GM12878 (cell line): ENCODE data around the gene DPEP1. TPM values are rescaled to one million over a fixed set of nuclear protein-coding genes. Genes with fewer than 3 reads are reported as not detected.

Experiments
- ATAC-seq: fragments of 200-7000 bp; cut with Tn5 transposase; 3 replicates; pipeline ENCODE4 v1.9.1; 2020; ENCODE audit warnings: mild to moderate bottlenecking, moderate library complexity
- BruUV-seq: library from RNA; stranded (reverse); fragments of 400-500 nt; replicated peaks from 2 replicates; lab custom pipeline; 2021; lab: Mats Ljungman, UMichigan
- CTCF ChIA-PET: fragments of 300-600 bp; sonication (Branson Sonifier 250); formaldehyde crosslinking; extraction: SDS; loops from one replicate; lab custom pipeline; 2021; ENCODE audit warnings: inconsistent platforms; lab: Yijun Ruan, JAX
- POLR2A ChIA-PET: fragments of 350-600 bp; formaldehyde crosslinking; extraction: SDS; loops from one replicate; lab custom pipeline; 2021; ENCODE audit warnings: inconsistent platforms; lab: Charles Lee
- RAD21 ChIA-PET: fragments of 300-600 bp; sonication (Branson Sonifier 250); formaldehyde crosslinking; loops from one replicate; lab custom pipeline; 2023; ENCODE audit warnings: antibody characterized with exemption; ENCODE audit not compliant: unreplicated experiment; lab: Charles Lee
- SMC1A ChIA-PET: fragments of 300-600 bp; sonication (Branson Sonifier 250); formaldehyde crosslinking; loops from one replicate; lab custom pipeline; 2023; ENCODE audit not compliant: unreplicated experiment, uncharacterized antibody; lab: Charles Lee
- DNase-seq: peaks from one replicate; pipeline ENCODE4 v3.0.0-alpha.2; 2011; ENCODE audit warnings: low read depth, low spot score
- FAIRE-seq: peaks from 3 replicates; lab custom pipeline; 2011; peaks lifted over from hg19 to GRCh38; lab: Jason Lieb, UNC
- H2AFZ ChIP-seq: 2 replicates; pipeline ENCODE4 v1.6.0; 2011; ENCODE audit warnings: low read depth, low read length, control low read depth; ENCODE audit not compliant: control insufficient read depth
- H3K27ac ChIP-seq: 2 replicates; pipeline ENCODE4 v1.5.1; 2011; ENCODE audit warnings: control low read depth; ENCODE audit not compliant: control insufficient read depth, insufficient read depth
- H3K27me3 ChIP-seq, 2 experiments: replicated peaks in 1 of 2; 2 replicates each; pipeline versions ENCODE4 v1.6.0 to v1.6.1; 2011; ENCODE audit warnings: low read length in 1 of 2; ENCODE audit not compliant: control insufficient read depth in 2 of 2, insufficient read depth in 2 of 2
- H3K36me3 ChIP-seq, 2 experiments: 2 replicates each; pipeline ENCODE4 v1.5.1; 2011; ENCODE audit warnings: low read length in 1 of 2; ENCODE audit not compliant: control insufficient read depth in 2 of 2, insufficient read depth in 2 of 2
- H3K4me1 ChIP-seq: 2 replicates; pipeline ENCODE4 v1.6.1; 2011; ENCODE audit warnings: mild to moderate bottlenecking, low read length, moderate library complexity, mixed read lengths; ENCODE audit not compliant: control insufficient read depth, insufficient read depth
- H3K4me2 ChIP-seq: 2 replicates; pipeline ENCODE4 v1.6.0; 2011; ENCODE audit warnings: control low read depth; ENCODE audit not compliant: control insufficient read depth, insufficient read depth
- H3K4me3 ChIP-seq: fragments of 200-600 bp; sonication (generic); 2 replicates; pipeline ENCODE4 v1.5.1; 2016
- H3K79me2 ChIP-seq: 2 replicates; pipeline ENCODE4 v1.6.0; 2011; ENCODE audit warnings: low read length; ENCODE audit not compliant: control insufficient read depth, insufficient read depth
- H3K9ac ChIP-seq: 2 replicates; pipeline ENCODE4 v1.8.0; 2011; ENCODE audit warnings: low read length, control low read depth, mixed read lengths; ENCODE audit not compliant: control insufficient read depth, insufficient read depth
- H3K9me3 ChIP-seq: replicated peaks from 3 replicates; pipeline ENCODE4 v1.5.1; 2011; ENCODE audit warnings: mild to moderate bottlenecking, low read length; ENCODE audit not compliant: control insufficient read depth, insufficient read depth
- H4K20me1 ChIP-seq: 2 replicates; pipeline ENCODE4 v1.6.0; 2011; ENCODE audit not compliant: control insufficient read depth, insufficient read depth
- BRCA1 ChIP-seq: IDR thresholded peaks from 2 replicates; pipeline ENCODE4 v1.6.1; 2011; ENCODE audit warnings: low read depth, low read length, improper control_type of control experiment
- CHD2 ChIP-seq: IDR thresholded peaks from 2 replicates; pipeline ENCODE4 v1.6.1; 2011; ENCODE audit warnings: low read depth, low read length, improper control_type of control experiment, borderline replicate concordance
- CREB1 ChIP-seq: IDR thresholded peaks from 2 replicates; pipeline ENCODE4 v1.6.1; 2012; ENCODE audit warnings: low read depth, mild to moderate bottlenecking, inconsistent platforms
- ETV6 ChIP-seq, 2 experiments: fragments of 450-650 bp in 1 of 2; IDR thresholded peaks in 1 of 2; conservative IDR thresholded peaks in 1 of 2; 2 replicates each; pipeline ENCODE4 v1.6.1; 2014; ENCODE audit warnings: antibody characterized with exemption in 1 of 2, borderline replicate concordance in 1 of 2, low read depth in 1 of 2, mild to moderate bottlenecking in 1 of 2, moderate library complexity in 1 of 2
- HSF1 ChIP-seq: fragments of 150-350 bp; IDR thresholded peaks from 2 replicates; pipeline ENCODE4 v1.6.1; 2014; ENCODE audit warnings: mild to moderate bottlenecking, low read depth, low read length
- IKZF2 ChIP-seq, 2 experiments: fragments of 450-650 bp; IDR thresholded peaks; 2 replicates each; pipeline ENCODE4 v1.6.1; 2017; ENCODE audit warnings: mild to moderate bottlenecking in 2 of 2, moderate library complexity in 2 of 2
- LARP7 ChIP-seq: fragments of 450-650 bp; IDR thresholded peaks from 2 replicates; pipeline ENCODE4 v1.6.1; 2017; ENCODE audit warnings: mild to moderate bottlenecking
- MEF2B ChIP-seq: fragments of 450-650 bp; IDR thresholded peaks from 2 replicates; pipeline ENCODE4 v1.6.1; 2018; ENCODE audit warnings: mild to moderate bottlenecking, moderate library complexity; ENCODE audit not compliant: partially characterized antibody, poor library complexity, severe bottlenecking
- POU2F2 ChIP-seq: IDR thresholded peaks from 3 replicates; pipeline ENCODE4 v1.6.1; 2011; ENCODE audit warnings: low read depth, mild to moderate bottlenecking, low read length, borderline replicate concordance
- RFX5 ChIP-seq: IDR thresholded peaks from 2 replicates; pipeline ENCODE4 v1.6.1; 2011; ENCODE audit warnings: low read depth, low read length, improper control_type of control experiment
- SPI1 ChIP-seq: IDR thresholded peaks from 2 replicates; pipeline ENCODE4 v1.6.1; 2011; ENCODE audit warnings: low read depth, mild to moderate bottlenecking, low read length, moderate library complexity, borderline replicate concordance; ENCODE audit not compliant: insufficient read depth
- SUPT20H ChIP-seq: IDR thresholded peaks from 2 replicates; pipeline ENCODE4 v1.6.1; 2011; ENCODE audit warnings: low read depth, mild to moderate bottlenecking, low read length, moderate library complexity, borderline replicate concordance; ENCODE audit not compliant: control insufficient read depth
- TBL1XR1 ChIP-seq: IDR thresholded peaks from 2 replicates; pipeline ENCODE4 v1.6.1; 2012; ENCODE audit warnings: low read depth, low read length, improper control_type of control experiment
- USF1 ChIP-seq: IDR thresholded peaks from 2 replicates; pipeline ENCODE4 v1.6.1; 2011; ENCODE audit warnings: borderline replicate concordance, low read depth, mild to moderate bottlenecking, moderate library complexity, mixed read lengths, low read length; ENCODE audit not compliant: insufficient read depth; ENCODE audit errors: extremely low read length
- ZNF687 ChIP-seq: fragments of 450-650 bp; IDR thresholded peaks from 2 replicates; pipeline ENCODE4 v1.6.1; 2017; ENCODE audit warnings: mild to moderate bottlenecking, moderate library complexity
- WGBS: methylation state at CpG from one replicate; pipeline ENCODE4 v1.1.6; 2016; ENCODE audit warnings: low lambda C conversion rate; ENCODE audit not compliant: insufficient replicate concordance, insufficient coverage; ENCODE audit errors: missing lambda C conversion rate; 5-methylcytosine and 5-hydroxymethylcytosine counted together
- in situ Hi-C: fragments of 300-500 bp; cut with MboI; formaldehyde crosslinking; loops from 9 replicates; pipeline ENCODE4 v1.14.3; 2018; ENCODE audit warnings: mixed read lengths
- intact Hi-C: fragments of 100-400 bp; cut with micrococcal nuclease; formaldehyde crosslinking; loops from one replicate; pipeline ENCODE4 v1.14.2; 2022; ENCODE audit not compliant: unreplicated experiment
- polyA plus RNA-seq, 11 experiments: library from polyadenylated mRNA; depleted of rRNA in 4 of 11; unstranded in 6 of 11; stranded (reverse) in 5 of 11; fragments of >200 nt; fragmentation: Nextera tagmentation in 4 of 11; fragmentation: Illumina TruSeq in 1 of 11; extraction: Ambion mirVana in 4 of 11; extraction: Trizol in 1 of 11; gene quantifications; 1 replicate in 1 of 11; 2 replicates in 10 of 11; pipeline versions ENCODE4 v1.2.1 to v1.2.3, GENCODE V29; 2011 to 2016; ENCODE audit warnings: inconsistent platforms in 2 of 11, missing spikeins in 2 of 11, low read depth in 1 of 11
- total RNA-seq, 4 experiments: library from RNA; depleted of rRNA in 3 of 4; stranded (reverse); fragments of >200 nt in 3 of 4; fragmentation: Illumina TruSeq in 1 of 4; extraction: Trizol in 1 of 4; gene quantifications; 2 replicates each; pipeline versions ENCODE4 v1.2.1 to v1.2.3, GENCODE V29; 2013 to 2021

Gene DPEP1
- total and polyA plus RNA-seq, 10 of the 15 experiments (the other 5 are each of a cell fraction or from before 2014, with no cell fraction given) = not detected

GRCh38 chr16:89583197-89583894 lies 30.1 kb upstream of the DPEP1 start (continued):
- TF ChIP-seq HSF1 (no peak), LARP7 (no peak), SPI1 (no peak), POU2F2 (no peak), CHD2 (no peak)

GRCh38 chr16:89583895-89584644 lies 29.4 kb upstream of the DPEP1 start:
- RAD21 ChIA-PET = no interaction called here
- intact Hi-C loops (no loop called here), in situ Hi-C loops (no loop called here)
- DNase-seq = no peak
- Histone ChIP-seq H2AFZ (no peak overlapping the region), H3K9ac (no peak overlapping the region), H3K4me3 (no peak overlapping the region), H3K9me3 (no peaks in the 10 kb centered on the region; the same call in 2 of the 3 replicates), H3K27ac (no peak overlapping the region), H3K4me1 (no peaks in the 10 kb centered on the region), H3K79me2 (no peaks in the 10 kb centered on the region), H3K27me3 (no peaks in the 10 kb centered on the region), H4K20me1 (no peaks in the 10 kb centered on the region), H3K4me2 (no peak overlapping the region), H3K36me3 (no peaks in the 10 kb centered on the region)
- no TSS peak for BruUV-seq
- ATAC-seq = no peak
- SMC1A ChIA-PET = no interaction called here
- POLR2A ChIA-PET = no interaction called here
- 73% methylated on average over 38 of the region's 49 CpGs for WGBS
- FAIRE-seq = no peak
- CTCF ChIA-PET = no interaction called here
- no peak for TF ChIP-seq ZNF687
- no peak for TF ChIP-seq USF1
- TF ChIP-seq MEF2B = no peak
- no peak for TF ChIP-seq ETV6 (conservative IDR thresholded peaks at IDR 0.05 in 1 of 2, IDR thresholded peaks at IDR 0.05 in 1 of 2; ENCODE audit: borderline replicate concordance in 1 of 2, low read depth in 1 of 2)
- no peak for TF ChIP-seq BRCA1
- TF ChIP-seq TBL1XR1 = no peak
- TF ChIP-seq IKZF2 (IDR thresholded peaks at IDR 0.05) = no peak
- TF ChIP-seq SUPT20H = no peak
- no peak for TF ChIP-seq CREB1
- no peak for TF ChIP-seq RFX5
